Heart right ventricle (tissue), 16 donors: ENCODE results near the gene LRRC72. TPM values are rescaled to one million over a fixed set of nuclear protein-coding genes. Genes with fewer than 3 reads are reported as not detected.

Experiments used
- ATAC-seq, 8 donors: fragments of 200-7000 bp; cut with Tn5 transposase; one replicate each; pipeline ENCODE4 v1.9.1; 2020; ENCODE audit warnings: mild to moderate bottlenecking in 8 of 8, moderate library complexity in 8 of 8, moderate number of reproducible peaks in 1 of 8
- DNase-seq, 2 donors: peaks; one replicate each; pipeline ENCODE4 v3.0.0-alpha.2; 2020
- H3K27ac ChIP-seq, 10 donors: fragments of 200-600 bp; sonication (generic) in 2 of 10; one replicate each; pipeline versions ENCODE4 v1.5.0 to v1.8.0; 2020 to 2022; ENCODE audit warnings: mild to moderate bottlenecking in 3 of 10
- H3K27me3 ChIP-seq, 7 donors: fragments of 200-600 bp; one replicate each; pipeline ENCODE4 v1.8.0; 2021 to 2022; ENCODE audit warnings: mild to moderate bottlenecking in 2 of 7
- H3K36me3 ChIP-seq, 9 donors: fragments of 200-600 bp; sonication (generic) in 1 of 9; one replicate each; pipeline versions ENCODE4 v1.5.0 to v1.8.0; 2020 to 2022; ENCODE audit warnings: mild to moderate bottlenecking in 2 of 9
- H3K4me1 ChIP-seq, 9 donors: fragments of 200-600 bp; sonication (generic) in 1 of 9; one replicate each; pipeline versions ENCODE4 v1.5.0 to v1.8.0; 2020 to 2022; ENCODE audit warnings: mild to moderate bottlenecking in 4 of 9
- H3K4me3 ChIP-seq, 10 donors: fragments of 200-600 bp; sonication (generic) in 2 of 10; one replicate each; pipeline versions ENCODE4 v1.5.0 to v1.8.0; 2020 to 2022; ENCODE audit warnings: mild to moderate bottlenecking in 7 of 10, moderate library complexity in 2 of 10
- H3K9me3 ChIP-seq, 11 donors: fragments of 200-600 bp in 10 of 11; sonication (generic) in 2 of 11; one replicate each; pipeline versions ENCODE4 v1.5.0 to v1.8.0; 2013 to 2022; ENCODE audit warnings: mild to moderate bottlenecking in 2 of 11, control low read depth in 1 of 11, moderate library complexity in 1 of 11
- WGBS, 2 donors: extraction: QIAGEN DNeasy Blood & Tissue Kit; methylation state at CpG; one replicate each; pipeline ENCODE4 v1.1.7; 2013; ENCODE audit warnings: inconsistent platforms in 1 of 2; 5-methylcytosine and 5-hydroxymethylcytosine counted together
- intact Hi-C, 10 donors: fragments of 100-400 bp; cut with DNase I; formaldehyde crosslinking; loops; one replicate each; pipeline versions ENCODE4 v1.11.1 to v1.14.2; 2022
- polyA plus RNA-seq, 2 donors: library from polyadenylated mRNA; stranded (reverse); fragments of 200-250 nt; gene quantifications; one replicate each; pipeline ENCODE4 v1.2.3, GENCODE V29; 2013
- total RNA-seq, 10 donors: library from RNA; stranded (reverse); fragmentation: NEBNext Ultra II Directional in 3 of 10; extraction: Animal tissue kit (Norgen Biotek cat#: 25700) in 3 of 10; gene quantifications; one replicate each; pipeline versions ENCODE4 v1.2.1 to v1.2.4, GENCODE V29; 2021 to 2023
- TF ChIP-seq, protein P1 (sequence below), 9 donors: fragments of 200-600 bp; sonication (generic) in 2 of 9; IDR thresholded peaks; one replicate each; pipeline versions ENCODE4 v1.5.0 to v1.8.0; 2021 to 2022; ENCODE audit warnings: antibody characterized with exemption in 9 of 9, mild to moderate bottlenecking in 5 of 9, moderate library complexity in 1 of 9
- donor health status: Arrhythmogenic right ventricular cardiomyopathy.
- donor health status: ischemic (EF 13 %, LVEDD 7.1; RV severe dilation, severe dysfunction).
- donor health status: healthy with polysubstance abuse.
- donor health status: DM: no; HTN: yes; CAD: no.
- donor health status: DM: no; HTN: no; CAD: no.
- donor health status: ischemic (EF 25% LVEDD 6.9; RV normal size, moderate dysfunction).
- donor health status: ischemic (EF 25% LVEDD 5.7; RV mildly dilated, moderate dysfunction).
- donor health status: healthy.
- donor health status: DM: yes; HTN: yes; CAD: no.
- donor health status: Ischemic cardiomyopathy.
- donor health status: ischemic (EF 35%, LVEDD 5.7; RV mildly dilated, moderate dysfunction).
- donor health status: nonischemic (EF 11% LVEDD 7.7; RV severe dilation, severe dysfunction).
- donor health status: DM: yes; HTN: yes; CAD: no.
- donor health status: PGD.
- donor health status: ischemic (EF 29% LVEDD 5.4; RV normal size, mild dysfunction).
- donor health status: nonischemic (EF 23%, LVEDD 6.1; RV moderate dilation, normal function).

Gene LRRC72
- total and polyA plus RNA-seq, 12 donors, result not detected

- DNase-seq (no peak), ATAC-seq (no peak)
- WGBS, 2 donors, result 85 to 96% methylated on average over 2 of the region's 2 CpGs
- intact Hi-C loops, result no loop called here
- H3K27ac ChIP-seq, result no peak overlapping the region
- TF ChIP-seq, protein P1, sequence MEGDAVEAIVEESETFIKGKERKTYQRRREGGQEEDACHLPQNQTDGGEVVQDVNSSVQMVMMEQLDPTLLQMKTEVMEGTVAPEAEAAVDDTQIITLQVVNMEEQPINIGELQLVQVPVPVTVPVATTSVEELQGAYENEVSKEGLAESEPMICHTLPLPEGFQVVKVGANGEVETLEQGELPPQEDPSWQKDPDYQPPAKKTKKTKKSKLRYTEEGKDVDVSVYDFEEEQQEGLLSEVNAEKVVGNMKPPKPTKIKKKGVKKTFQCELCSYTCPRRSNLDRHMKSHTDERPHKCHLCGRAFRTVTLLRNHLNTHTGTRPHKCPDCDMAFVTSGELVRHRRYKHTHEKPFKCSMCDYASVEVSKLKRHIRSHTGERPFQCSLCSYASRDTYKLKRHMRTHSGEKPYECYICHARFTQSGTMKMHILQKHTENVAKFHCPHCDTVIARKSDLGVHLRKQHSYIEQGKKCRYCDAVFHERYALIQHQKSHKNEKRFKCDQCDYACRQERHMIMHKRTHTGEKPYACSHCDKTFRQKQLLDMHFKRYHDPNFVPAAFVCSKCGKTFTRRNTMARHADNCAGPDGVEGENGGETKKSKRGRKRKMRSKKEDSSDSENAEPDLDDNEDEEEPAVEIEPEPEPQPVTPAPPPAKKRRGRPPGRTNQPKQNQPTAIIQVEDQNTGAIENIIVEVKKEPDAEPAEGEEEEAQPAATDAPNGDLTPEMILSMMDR (IDR thresholded peaks at IDR 0.05), result no peak
- H3K27me3 ChIP-seq, result no peaks in the 10 kb centered on the region
- no peak overlapping the region for H3K4me3 ChIP-seq
- H3K9me3 ChIP-seq, result no peaks in the 10 kb centered on the region
- no peaks in the 10 kb centered on the region for H3K4me1 ChIP-seq
- H3K36me3 ChIP-seq, result no peaks in the 10 kb centered on the region
Measured at GRCh38 chr7:16491148-16491547, 35.5 kb upstream of the LRRC72 start.

GRCh38 chr7:16492513-16493062 is 34.0 kb upstream of the LRRC72 start:
- Histone ChIP-seq H3K36me3 (no peaks in the 10 kb centered on the region), H3K27me3 (no peaks in the 10 kb centered on the region), H3K9me3 (no peaks in the 10 kb centered on the region), H3K4me1 (no peaks in the 10 kb centered on the region), H3K27ac (no peak overlapping the region), H3K4me3 (no peak overlapping the region)
- TF ChIP-seq, protein P1 (IDR thresholded peaks at IDR 0.05), result no peak
- intact Hi-C loops, result no loop called here
- ATAC-seq (no peak), DNase-seq (no peak)
- WGBS, 2 donors, result 44 to 57% methylated on average over 3 of the region's 3 CpGs

DNA sequence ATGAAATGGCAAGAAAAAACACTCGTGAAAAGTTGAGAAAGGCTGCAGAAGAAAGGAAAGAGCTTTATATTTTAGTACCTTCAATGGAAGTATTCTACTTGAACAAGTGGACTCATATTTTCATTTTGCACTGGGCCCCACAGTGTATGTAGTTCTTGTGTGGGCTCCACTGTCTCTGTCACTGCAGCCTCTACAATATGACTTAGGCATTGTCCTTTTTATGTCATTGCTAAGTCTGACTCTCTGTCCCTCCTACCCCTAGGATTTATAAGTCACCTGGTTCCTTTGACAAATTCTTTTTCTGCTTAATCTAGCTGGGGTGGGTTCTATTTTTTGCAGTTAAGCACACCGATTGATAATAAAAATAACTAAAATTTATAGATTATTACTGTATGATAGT is 33.4 kb upstream of the LRRC72 start:
- ATAC-seq (no peak), DNase-seq (no peak)
- no peak overlapping the region for H3K4me3 ChIP-seq
- 67 to 92% methylated on average over 2 of the region's 2 CpGs for WGBS, 2 donors
- TF ChIP-seq, protein P1 (IDR thresholded peaks at IDR 0.05), result no peak
- H3K27me3 ChIP-seq, result no peaks in the 10 kb centered on the region
- H3K36me3 ChIP-seq, result no peaks in the 10 kb centered on the region
- intact Hi-C loops, result no loop called here
- no peaks in the 10 kb centered on the region for H3K4me1 ChIP-seq
- no peak overlapping the region for H3K27ac ChIP-seq
- H3K9me3 ChIP-seq, result no peaks in the 10 kb centered on the region

GRCh38 chr7:16494551-16494950 is 32.1 kb upstream of the LRRC72 start:
- TF ChIP-seq, protein P1 (IDR thresholded peaks at IDR 0.05), result no peak
- H3K36me3 ChIP-seq, result no peaks in the 10 kb centered on the region
- no peaks in the 10 kb centered on the region for H3K27me3 ChIP-seq
- H3K4me1 ChIP-seq, result no peaks in the 10 kb centered on the region
- H3K27ac ChIP-seq, result no peak overlapping the region
- no peaks in the 10 kb centered on the region for H3K9me3 ChIP-seq
- intact Hi-C loops, result no loop called here
- ATAC-seq (no peak), DNase-seq (no peak)
- H3K4me3 ChIP-seq, result no peak overlapping the region
- 95% methylated on average over 2 of the region's 2 CpGs for WGBS, 2 donors
